HL-60 (cell line): ENCODE data around the gene NRF1.
"Not testable (repeated sequence)": the region's sequence is repeated elsewhere in the genome, so short reads cannot be mapped to it uniquely, and the experiment has no call there.

Experiments used
- CTCF ChIP-seq: IDR thresholded peaks from one replicate; pipeline ENCODE4 v1.5.1; 2011; ENCODE audit warnings: low read length, control low read depth, inconsistent platforms; ENCODE audit not compliant: insufficient read depth
- POLR2AphosphoS5 ChIP-seq: IDR thresholded peaks from 2 replicates; pipeline ENCODE4 v1.6.1; 2012; ENCODE audit warnings: low read depth
- REST ChIP-seq: IDR thresholded peaks from 2 replicates; pipeline ENCODE4 v1.6.1; 2012; ENCODE audit warnings: low read depth; ENCODE audit not compliant: insufficient replicate concordance

GRCh38 chr7:129636030-129636550 is 24.6 kb downstream of the NRF1 start:
- TF ChIP-seq CTCF, REST, POLR2AphosphoS5: not testable (repeated sequence)
